Activated CD8-positive, alpha-beta T cell treated with anti-CD3 and anti-CD28 coated beads, Interleukin-2, amount 10 ng/mL, durations not matched to agents 7 days and 5 days (primary cell): ENCODE measurements around the gene CD163. TPM values are rescaled to one million over a fixed set of nuclear protein-coding genes. Genes with fewer than 3 reads are reported as not detected.
"Not testable (repeated sequence)": the region's sequence is repeated elsewhere in the genome, so short reads cannot be mapped to it uniquely, and the experiment has no call there.

Experiments
- ATAC-seq: fragments of 150-1000 bp; cut with Tn5 transposase; one replicate; pipeline ENCODE4 v1.10.0; 2021; ENCODE audit warnings: moderate library complexity
- CTCF ChIA-PET: fragments of 350-600 bp; sonication (Branson Sonifier 250); formaldehyde crosslinking; loops from one replicate; lab custom pipeline; 2021; ENCODE audit warnings: antibody characterized with exemption; lab: Charles Lee
- POLR2A ChIA-PET: fragments of 350-600 bp; sonication (Branson Sonifier 250); formaldehyde crosslinking; loops from one replicate; lab custom pipeline; 2021; ENCODE audit warnings: antibody characterized with exemption; lab: Charles Lee
- DNase-seq: peaks from one replicate; pipeline ENCODE4 v3.0.0-alpha.2; 2020
- H3K27ac Mint-ChIP-seq: one replicate; pipeline ENCODE4 v1.8.0; 2021; ENCODE audit warnings: mild to moderate bottlenecking, mixed read lengths
- H3K27me3 Mint-ChIP-seq: one replicate; pipeline ENCODE4 v1.8.0; 2021; ENCODE audit warnings: low read depth, mixed read lengths
- H3K36me3 Mint-ChIP-seq: one replicate; pipeline ENCODE4 v1.8.0; 2021; ENCODE audit warnings: low read depth, mixed read lengths
- H3K4me1 Mint-ChIP-seq: one replicate; pipeline ENCODE4 v1.8.0; 2021; ENCODE audit warnings: low read depth, mixed read lengths
- H3K4me3 Mint-ChIP-seq: one replicate; pipeline ENCODE4 v1.8.0; 2021; ENCODE audit warnings: mild to moderate bottlenecking, mixed read lengths
- H3K9me3 Mint-ChIP-seq: one replicate; pipeline ENCODE4 v1.8.0; 2022; ENCODE audit warnings: mixed read lengths; ENCODE audit not compliant: insufficient read depth
- total RNA-seq, 2 experiments: library from RNA; stranded (reverse); gene quantifications; one replicate each; pipeline ENCODE4 v1.2.3, GENCODE V29; 2021

The CD163 gene
- total RNA-seq, 2 experiments from 2014 or later = not detected

DNA sequence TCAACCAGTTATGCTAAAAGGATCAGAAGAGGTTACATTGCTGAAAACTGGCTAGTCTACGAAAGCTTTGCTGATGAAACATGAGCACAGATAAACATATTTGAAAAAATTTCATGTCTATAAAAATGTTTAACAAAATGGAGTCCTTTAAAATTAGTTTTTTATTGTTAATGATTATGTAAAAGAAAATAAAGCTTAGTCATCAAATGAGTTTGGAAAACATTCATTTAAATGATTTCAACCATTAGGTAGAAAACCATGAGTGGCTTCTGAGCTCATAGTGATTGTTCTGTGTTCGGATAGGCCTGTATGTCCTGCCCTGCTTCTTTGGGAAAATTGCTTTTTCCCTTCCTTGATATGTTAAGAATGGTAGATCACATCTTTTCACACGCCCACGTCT, 59.0 kb downstream of the CD163 start:
- Mint-ChIP-seq H3K9me3 (no peaks in the 10 kb centered on the region), H3K27ac (no peak overlapping the region), H3K27me3 (peaks cover 32% of the 10 kb centered on the region), H3K4me1 (peaks cover 3% of the 10 kb centered on the region), H3K36me3 (no peaks in the 10 kb centered on the region), H3K4me3 (no peak overlapping the region)
- POLR2A ChIA-PET = no interaction called here
- DNase-seq (no peak), ATAC-seq (no peak)
- CTCF ChIA-PET = no interaction called here

DNA sequence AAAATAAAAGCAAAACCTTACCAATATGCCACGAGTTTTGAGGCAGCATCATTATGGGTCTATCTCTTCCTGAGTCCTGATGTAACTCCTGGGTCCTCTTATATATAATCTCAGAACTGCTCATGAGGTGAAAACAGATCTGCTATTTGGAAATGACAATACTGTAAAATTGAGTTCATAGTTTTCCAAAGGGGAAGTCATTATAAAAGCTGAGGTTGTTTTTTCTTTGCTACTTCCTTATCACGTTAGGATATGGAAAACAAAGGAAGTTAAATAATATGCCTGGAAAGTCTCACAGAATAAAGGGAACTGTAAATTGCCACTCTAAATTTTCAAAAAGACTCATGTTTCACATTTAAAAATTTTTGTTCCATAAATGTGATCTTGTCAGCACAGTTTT, 59.5 kb downstream of the CD163 start, which contains the start of gene CD163L1:
Gene CD163L1 (minus strand): TSS at position 78 of the 400 bp plus-strand sequence. CDS start 26 bp downstream, at position 52.
- ChIA-PET CTCF (no interaction called here), POLR2A (no interaction called here)
- Mint-ChIP-seq H3K4me1 (peaks cover 3% of the 10 kb centered on the region), H3K9me3 (no peaks in the 10 kb centered on the region), H3K27me3 (peaks cover 36% of the 10 kb centered on the region), H3K27ac (no peak within 1 kb of the TSS), H3K4me3 (no peak within 1 kb of the TSS), H3K36me3 (no peaks in the 10 kb centered on the region)
- ATAC-seq = no peak
- DNase-seq = no peak

DNA sequence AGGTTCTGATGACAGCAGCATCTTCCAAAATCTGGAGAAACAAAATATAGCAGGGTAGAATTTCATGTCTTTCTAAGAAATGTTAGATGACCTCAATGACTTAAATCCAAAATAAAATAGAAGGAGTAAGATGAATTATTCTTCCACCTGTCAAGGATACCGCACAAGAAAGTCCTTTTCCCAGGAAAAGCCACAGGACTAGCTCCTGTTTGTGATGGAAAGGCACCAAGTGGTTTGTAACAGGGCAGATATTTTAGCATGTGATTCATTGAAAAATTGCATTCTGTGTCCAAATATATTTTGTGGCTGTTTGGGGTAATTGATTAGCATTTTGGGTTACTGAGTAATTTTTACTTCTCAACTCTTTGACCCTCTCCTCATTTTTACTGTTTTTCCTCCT, 62.4 kb downstream of the CD163 start:
- no peak overlapping the region for H3K27ac Mint-ChIP-seq
- H3K4me3 Mint-ChIP-seq = no peak overlapping the region
- CTCF ChIA-PET = no interaction called here
- no peaks in the 10 kb centered on the region for H3K36me3 Mint-ChIP-seq
- no peak for DNase-seq
- peaks cover 42% of the 10 kb centered on the region for H3K27me3 Mint-ChIP-seq
- H3K4me1 Mint-ChIP-seq = peaks cover 3% of the 10 kb centered on the region
- ATAC-seq = no peak
- no peaks in the 10 kb centered on the region for H3K9me3 Mint-ChIP-seq
- POLR2A ChIA-PET = no interaction called here

DNA sequence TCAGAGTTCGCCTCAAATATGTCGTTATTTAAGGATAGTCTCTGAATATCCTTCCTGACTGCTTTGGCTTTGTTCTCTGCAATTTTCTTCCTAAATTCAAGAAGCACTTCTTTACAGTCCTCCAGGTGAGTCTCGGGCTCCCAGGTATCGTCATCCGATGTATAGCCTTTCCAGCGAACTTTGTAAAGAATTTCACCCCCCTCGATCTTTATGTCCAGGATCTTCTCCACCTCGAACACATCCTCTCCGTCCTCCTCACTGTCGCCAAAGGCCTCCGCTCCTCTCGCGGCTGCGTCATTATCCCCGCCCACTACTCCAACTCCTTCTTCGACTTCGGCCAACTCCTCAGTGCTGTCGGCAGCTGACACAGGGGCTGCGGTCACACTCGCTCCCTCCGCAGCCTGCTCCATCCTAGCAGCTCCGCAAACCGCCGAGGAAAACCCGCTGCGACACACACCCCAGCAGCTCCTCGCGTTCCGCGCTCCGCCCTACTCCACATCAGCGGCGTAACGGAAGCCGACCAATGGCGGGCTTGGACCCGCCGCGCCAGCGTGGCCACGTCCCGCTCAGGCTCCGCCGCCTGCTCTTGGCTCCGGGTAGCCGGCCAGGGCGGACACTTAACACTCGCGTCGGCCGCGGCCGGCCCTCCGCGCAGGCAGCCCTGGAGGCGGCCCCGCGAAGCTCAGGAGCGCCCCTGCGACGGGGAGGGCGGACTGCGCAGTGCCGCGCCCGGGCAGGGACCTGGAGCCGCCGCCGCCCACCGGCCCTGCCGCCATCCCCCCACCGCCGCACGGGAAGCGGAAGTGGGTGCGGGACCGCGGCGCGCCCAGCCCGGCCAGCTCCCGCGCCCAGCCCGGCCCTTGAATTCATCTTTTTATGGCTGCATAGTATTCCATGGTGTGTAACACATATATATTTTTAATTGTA, 63.7 kb downstream of the CD163 start:
- Mint-ChIP-seq H3K4me3 (peak overlapping the region; percentile 44), H3K9me3 (no peaks in the 10 kb centered on the region), H3K27ac (no peak overlapping the region), H3K27me3 (peaks cover 43% of the 10 kb centered on the region), H3K4me1 (peaks cover 3% of the 10 kb centered on the region), H3K36me3 (no peaks in the 10 kb centered on the region)
- ChIA-PET POLR2A (no interaction called here), CTCF (no interaction called here)
- peak; percentile 82 for ATAC-seq
- peak; percentile 36 for DNase-seq

DNA sequence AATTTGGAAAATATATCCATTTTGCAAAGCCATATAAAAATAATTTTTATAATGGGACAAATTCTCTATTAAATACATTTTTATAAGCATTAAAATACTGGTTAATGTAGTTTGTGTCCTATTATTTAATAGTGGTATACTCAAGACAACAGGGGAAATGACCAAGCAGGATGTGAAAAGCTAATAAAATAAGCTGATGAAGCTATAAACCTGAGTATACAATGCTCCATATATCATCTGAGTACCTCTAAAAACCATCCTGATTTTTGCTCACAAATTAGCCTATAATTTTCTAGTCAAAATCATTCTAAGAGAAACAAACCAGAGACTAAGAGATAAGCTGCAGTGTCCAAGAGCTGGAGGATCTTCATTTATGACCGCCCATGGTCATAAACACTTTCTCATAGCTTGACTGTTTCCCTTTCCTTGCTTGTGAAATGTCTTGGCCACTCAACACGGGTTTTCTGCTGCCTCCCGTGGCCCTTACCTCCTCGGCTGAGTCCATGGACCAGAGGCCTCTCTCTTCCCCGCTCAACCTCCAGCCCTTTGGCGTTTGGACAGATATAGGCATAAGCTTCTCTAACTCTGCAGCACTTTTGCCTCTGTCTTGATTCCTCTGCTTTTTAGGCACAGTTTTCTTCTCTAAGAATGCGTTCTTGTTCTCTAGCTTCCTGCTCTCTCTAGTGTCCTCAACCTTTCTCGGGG, 65.1 kb downstream of the CD163 start:
- H3K27ac Mint-ChIP-seq, DNase-seq, H3K4me1 Mint-ChIP-seq, POLR2A ChIA-PET, H3K4me3 Mint-ChIP-seq, H3K9me3 Mint-ChIP-seq, H3K36me3 Mint-ChIP-seq, ATAC-seq: not testable (repeated sequence)
- CTCF ChIA-PET = interaction anchor here (0.6 kb wide), 1 partner anchor 359 kb away, joined by 3 read pairs; no protein-coding TSS in a partner anchor
- H3K27me3 Mint-ChIP-seq = peaks cover 40% of the 10 kb centered on the region

- H3K4me3 Mint-ChIP-seq, POLR2A ChIA-PET, H3K4me1 Mint-ChIP-seq, CTCF ChIA-PET, H3K36me3 Mint-ChIP-seq, H3K9me3 Mint-ChIP-seq, H3K27ac Mint-ChIP-seq, DNase-seq, ATAC-seq: not testable (repeated sequence)
- peaks cover 37% of the 10 kb centered on the region for H3K27me3 Mint-ChIP-seq
Observed at GRCh38 chr12:7437494-7437893, 66.1 kb downstream of the CD163 start.

DNA sequence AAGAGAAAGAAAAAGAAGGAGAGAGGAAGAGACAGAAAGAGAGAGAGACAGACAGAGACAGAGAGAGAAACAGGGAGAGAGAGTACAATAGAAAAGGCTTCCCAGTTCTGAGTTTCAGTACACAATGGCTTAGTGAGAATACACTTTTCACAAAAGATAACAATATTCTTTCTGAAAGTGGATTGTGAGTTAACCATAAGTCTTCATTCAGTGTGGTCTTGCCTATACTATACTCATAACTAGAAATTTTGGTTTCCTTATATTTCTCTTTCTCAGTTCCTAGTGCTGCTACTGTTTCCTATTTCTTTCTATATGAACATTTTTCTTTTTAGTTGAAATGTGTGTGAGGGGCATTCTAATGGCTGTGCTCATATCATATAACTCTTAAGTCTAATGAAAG, 68.9 kb downstream of the CD163 start:
- POLR2A ChIA-PET = no interaction called here
- ATAC-seq (no peak), DNase-seq (no peak)
- no peak overlapping the region for H3K4me3 Mint-ChIP-seq
- no peaks in the 10 kb centered on the region for H3K4me1 Mint-ChIP-seq
- no peak overlapping the region for H3K27ac Mint-ChIP-seq
- H3K27me3 Mint-ChIP-seq = peaks cover 22% of the 10 kb centered on the region
- no peaks in the 10 kb centered on the region for H3K9me3 Mint-ChIP-seq
- CTCF ChIA-PET = no interaction called here
- H3K36me3 Mint-ChIP-seq = no peaks in the 10 kb centered on the region

- H3K36me3 Mint-ChIP-seq = no peaks in the 10 kb centered on the region
- POLR2A ChIA-PET = no interaction called here
- no peaks in the 10 kb centered on the region for H3K9me3 Mint-ChIP-seq
- no peaks in the 10 kb centered on the region for H3K4me1 Mint-ChIP-seq
- DNase-seq (no peak), ATAC-seq (no peak)
- H3K27me3 Mint-ChIP-seq = peaks cover 17% of the 10 kb centered on the region
- CTCF ChIA-PET = no interaction called here
- no peak overlapping the region for H3K4me3 Mint-ChIP-seq
- no peak overlapping the region for H3K27ac Mint-ChIP-seq
Observed at GRCh38 chr12:7433276-7433822, 70.2 kb downstream of the CD163 start.

DNA sequence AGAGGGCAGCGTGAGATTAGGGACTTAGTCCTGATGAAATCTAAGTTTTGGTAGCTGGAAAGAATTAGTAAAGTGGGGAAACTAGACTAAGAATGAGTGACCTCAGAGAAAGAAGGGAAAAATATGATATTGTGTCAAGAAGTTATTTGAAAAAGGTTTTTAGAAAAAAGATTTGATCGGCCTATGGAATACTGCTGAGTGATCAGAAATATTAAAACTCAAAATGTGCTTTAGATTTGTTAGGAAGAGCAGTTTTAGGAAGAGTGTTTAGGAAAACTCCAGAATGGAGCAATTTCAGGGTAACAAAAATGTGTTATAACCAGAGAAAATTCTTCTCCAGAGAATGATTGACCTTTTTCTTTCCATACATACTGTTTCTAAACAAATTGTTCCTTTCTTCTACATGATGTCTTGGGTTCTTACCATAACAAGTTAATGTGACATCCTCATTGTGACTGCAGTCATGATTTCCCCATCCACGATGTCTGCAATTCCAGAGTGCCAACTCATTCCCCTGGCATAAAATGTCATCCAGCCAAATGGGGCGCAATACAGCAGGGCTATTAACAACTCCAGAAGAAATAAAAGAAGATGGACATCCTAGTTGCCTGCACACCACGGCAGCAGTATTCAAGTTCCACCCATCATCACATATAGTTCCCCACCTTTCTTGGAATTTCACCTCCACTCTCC, 71.4 kb downstream of the CD163 start:
- no peaks in the 10 kb centered on the region for H3K9me3 Mint-ChIP-seq
- ChIA-PET POLR2A (interaction anchor here (0.6 kb wide), 1 partner anchor 31 kb away, joined by 3 read pairs; no protein-coding TSS in a partner anchor), CTCF (no interaction called here)
- no peaks in the 10 kb centered on the region for H3K36me3 Mint-ChIP-seq
- no peaks in the 10 kb centered on the region for H3K4me1 Mint-ChIP-seq
- DNase-seq (no peak), ATAC-seq (no peak)
- peaks cover 11% of the 10 kb centered on the region for H3K27me3 Mint-ChIP-seq
- no peak overlapping the region for H3K4me3 Mint-ChIP-seq
- H3K27ac Mint-ChIP-seq = no peak overlapping the region
